ENCODE results near the gene B3GNT2. TPM values are rescaled to one million over a fixed set of nuclear protein-coding genes. Genes with fewer than 3 reads are reported as not detected.

Gene B3GNT2
- total RNA-seq, 1 donor from 2014 or later = 17.4 TPM

DNA sequence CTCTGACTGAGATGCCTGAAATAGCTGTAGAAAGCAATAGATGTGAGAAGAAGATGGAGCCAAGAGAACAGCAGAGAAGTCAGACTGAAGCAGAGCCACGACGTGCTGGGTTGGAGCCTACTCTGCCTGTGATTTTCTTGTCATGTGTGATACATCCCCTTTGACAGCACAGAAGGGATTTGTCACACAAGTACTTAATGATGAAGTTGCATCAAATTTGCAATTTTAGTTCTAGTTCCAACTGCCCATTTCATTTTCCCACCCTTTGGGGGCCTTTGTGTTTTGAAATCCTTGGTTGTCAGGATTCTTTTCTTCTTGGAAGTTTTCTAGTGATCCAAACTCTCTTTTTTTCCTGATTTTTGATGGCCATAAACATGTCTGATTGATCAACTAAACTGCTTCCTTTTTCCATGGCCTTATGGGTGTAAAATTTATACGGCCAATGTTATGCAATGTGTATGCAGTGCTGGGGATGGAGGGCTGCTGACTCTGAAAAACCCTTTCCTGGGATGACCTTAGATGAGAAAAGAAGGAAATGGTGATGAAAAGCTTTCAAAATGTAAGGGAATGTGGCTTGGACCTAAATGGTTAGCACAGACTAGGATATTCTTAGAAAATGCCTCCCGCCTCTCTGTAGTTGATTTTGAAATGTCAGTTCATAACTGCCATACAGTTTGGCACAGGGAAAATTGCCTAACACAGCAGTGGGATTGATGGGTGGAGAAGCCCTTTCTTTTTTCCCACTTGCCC, 9.6 kb upstream of the B3GNT2 start:
- H3K27ac Mint-ChIP-seq = no peak overlapping the region
- H3K36me3 Mint-ChIP-seq (ENCODE audit: insufficient read depth) = no peaks in the 10 kb centered on the region
- peaks cover 3% of the 10 kb centered on the region for H3K27me3 Mint-ChIP-seq
- TF ChIP-seq, protein P1, sequence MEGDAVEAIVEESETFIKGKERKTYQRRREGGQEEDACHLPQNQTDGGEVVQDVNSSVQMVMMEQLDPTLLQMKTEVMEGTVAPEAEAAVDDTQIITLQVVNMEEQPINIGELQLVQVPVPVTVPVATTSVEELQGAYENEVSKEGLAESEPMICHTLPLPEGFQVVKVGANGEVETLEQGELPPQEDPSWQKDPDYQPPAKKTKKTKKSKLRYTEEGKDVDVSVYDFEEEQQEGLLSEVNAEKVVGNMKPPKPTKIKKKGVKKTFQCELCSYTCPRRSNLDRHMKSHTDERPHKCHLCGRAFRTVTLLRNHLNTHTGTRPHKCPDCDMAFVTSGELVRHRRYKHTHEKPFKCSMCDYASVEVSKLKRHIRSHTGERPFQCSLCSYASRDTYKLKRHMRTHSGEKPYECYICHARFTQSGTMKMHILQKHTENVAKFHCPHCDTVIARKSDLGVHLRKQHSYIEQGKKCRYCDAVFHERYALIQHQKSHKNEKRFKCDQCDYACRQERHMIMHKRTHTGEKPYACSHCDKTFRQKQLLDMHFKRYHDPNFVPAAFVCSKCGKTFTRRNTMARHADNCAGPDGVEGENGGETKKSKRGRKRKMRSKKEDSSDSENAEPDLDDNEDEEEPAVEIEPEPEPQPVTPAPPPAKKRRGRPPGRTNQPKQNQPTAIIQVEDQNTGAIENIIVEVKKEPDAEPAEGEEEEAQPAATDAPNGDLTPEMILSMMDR (IDR thresholded peaks at IDR 0.05; ENCODE audit: unreplicated experiment) = no peak
- no peak for DNase-seq (ENCODE audit: low spot score, unreplicated experiment)
- no peak overlapping the region for H3K4me3 Mint-ChIP-seq (ENCODE audit: low read depth)
- H3K9me3 Mint-ChIP-seq (ENCODE audit: low read depth) = no peaks in the 10 kb centered on the region
- peaks cover 3% of the 10 kb centered on the region for H3K4me1 Mint-ChIP-seq (ENCODE audit: low read depth)

DNA sequence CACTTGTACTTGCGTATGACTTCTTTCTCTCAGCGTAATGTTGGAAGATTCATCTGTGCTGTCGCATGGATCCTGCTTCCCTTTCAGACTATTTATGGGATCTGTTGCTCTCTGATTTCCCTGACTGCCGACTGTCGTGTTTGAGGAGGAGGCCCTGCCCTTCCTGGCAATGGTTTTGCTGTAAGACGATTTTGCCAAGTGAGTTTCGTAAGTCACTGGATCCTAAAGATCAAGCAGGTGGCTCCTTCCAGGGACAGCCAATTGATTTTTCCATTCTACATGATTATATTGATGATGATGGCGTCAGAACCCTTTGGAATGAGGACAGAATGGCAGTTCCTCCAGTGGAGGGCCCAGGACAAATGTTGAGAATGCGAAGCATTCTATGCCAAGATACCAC, 8.7 kb upstream of the B3GNT2 start:
- peaks cover 3% of the 10 kb centered on the region for H3K4me1 Mint-ChIP-seq (ENCODE audit: low read depth)
- H3K9me3 Mint-ChIP-seq (ENCODE audit: low read depth) = no peaks in the 10 kb centered on the region
- no peak overlapping the region for H3K27ac Mint-ChIP-seq
- TF ChIP-seq, protein P1 (IDR thresholded peaks at IDR 0.05; ENCODE audit: unreplicated experiment) = no peak
- DNase-seq (ENCODE audit: low spot score, unreplicated experiment) = no peak
- H3K27me3 Mint-ChIP-seq = peaks cover 3% of the 10 kb centered on the region
- H3K36me3 Mint-ChIP-seq (ENCODE audit: insufficient read depth) = no peaks in the 10 kb centered on the region
- no peak overlapping the region for H3K4me3 Mint-ChIP-seq (ENCODE audit: low read depth)

DNA sequence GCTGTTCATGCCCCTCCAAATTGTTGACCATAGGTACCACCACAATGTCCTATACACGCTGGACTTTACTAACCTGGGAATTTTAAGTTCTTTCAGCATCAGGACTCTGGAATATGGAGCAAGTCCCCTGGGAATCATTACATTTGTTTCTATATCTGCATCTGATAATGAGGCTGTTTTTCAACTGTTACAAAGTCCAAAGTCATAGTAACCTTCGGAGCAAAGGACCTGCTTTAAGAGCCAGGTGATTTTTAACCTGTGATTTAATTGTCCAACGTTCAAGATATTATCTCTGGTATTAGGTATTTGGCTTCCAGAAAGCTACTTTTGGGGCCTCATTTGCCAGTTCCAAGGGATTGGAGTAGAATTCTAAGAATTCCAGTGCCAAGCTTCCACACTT, 7.5 kb upstream of the B3GNT2 start:
- Mint-ChIP-seq H3K4me1 (ENCODE audit: low read depth) (peaks cover 3% of the 10 kb centered on the region), H3K27ac (no peak overlapping the region), H3K27me3 (peaks cover 3% of the 10 kb centered on the region), H3K36me3 (ENCODE audit: insufficient read depth) (no peaks in the 10 kb centered on the region), H3K4me3 (ENCODE audit: low read depth) (no peak overlapping the region), H3K9me3 (ENCODE audit: low read depth) (no peaks in the 10 kb centered on the region)
- no peak for DNase-seq (ENCODE audit: low spot score, unreplicated experiment)
- TF ChIP-seq, protein P1 (IDR thresholded peaks at IDR 0.05; ENCODE audit: unreplicated experiment) = no peak

DNA sequence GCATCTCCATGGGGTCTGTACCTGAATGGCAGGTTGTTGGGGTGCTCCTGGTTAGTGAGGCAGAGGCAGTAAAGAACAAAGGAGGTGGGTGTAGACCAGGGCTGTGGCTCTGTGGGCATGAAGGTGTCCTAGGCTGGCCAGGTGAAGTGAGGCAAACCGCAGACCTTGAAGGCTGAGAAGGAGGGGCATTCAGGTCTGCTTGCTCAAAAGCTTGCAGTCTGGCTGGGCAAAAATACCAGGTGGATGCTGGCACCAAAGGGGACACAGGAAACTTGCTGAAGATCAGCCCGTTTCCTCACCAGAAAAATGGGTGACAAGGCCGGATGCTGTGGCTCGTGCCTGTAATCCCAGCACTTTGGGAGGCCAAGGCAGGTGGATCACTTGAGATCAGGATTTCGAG, 6.7 kb upstream of the B3GNT2 start:
- TF ChIP-seq, protein P1 (IDR thresholded peaks at IDR 0.05; ENCODE audit: unreplicated experiment) = no peak
- DNase-seq (ENCODE audit: low spot score, unreplicated experiment) = no peak
- no peaks in the 10 kb centered on the region for H3K36me3 Mint-ChIP-seq (ENCODE audit: insufficient read depth)

DNA sequence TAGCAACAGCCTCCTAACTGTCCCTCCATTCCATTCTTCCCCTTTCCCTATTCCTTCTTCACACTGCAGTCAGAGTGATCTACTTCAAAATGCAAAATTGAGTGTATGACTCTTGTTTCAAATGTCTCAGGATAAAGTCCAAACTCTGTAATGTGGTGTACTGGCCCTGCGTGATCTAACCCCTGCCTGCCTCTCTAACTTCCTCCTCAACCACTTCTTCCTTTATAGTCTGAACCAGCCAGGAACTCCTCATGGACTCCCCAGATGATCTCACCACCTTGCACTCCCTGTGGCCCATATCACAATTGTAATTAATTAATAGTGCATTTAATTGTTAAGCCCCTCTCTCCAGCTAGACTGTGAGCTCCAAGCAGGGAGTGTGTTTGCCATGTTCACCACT, 3.1 kb upstream of the B3GNT2 start:
- Mint-ChIP-seq H3K9me3 (ENCODE audit: low read depth) (no peaks in the 10 kb centered on the region), H3K36me3 (ENCODE audit: insufficient read depth) (no peaks in the 10 kb centered on the region), H3K4me1 (ENCODE audit: low read depth) (peaks cover 6% of the 10 kb centered on the region), H3K4me3 (ENCODE audit: low read depth) (no peak overlapping the region), H3K27me3 (peaks cover 3% of the 10 kb centered on the region), H3K27ac (no peak overlapping the region)
- DNase-seq (ENCODE audit: low spot score, unreplicated experiment) = no peak
- TF ChIP-seq, protein P1 (IDR thresholded peaks at IDR 0.05; ENCODE audit: unreplicated experiment) = no peak

More for the DNA sequence above, 6.7 kb upstream of the B3GNT2 start:
- Mint-ChIP-seq H3K9me3 (ENCODE audit: low read depth) (no peaks in the 10 kb centered on the region), H3K27me3 (peaks cover 3% of the 10 kb centered on the region), H3K4me3 (ENCODE audit: low read depth) (no peak overlapping the region), H3K27ac (no peak overlapping the region), H3K4me1 (ENCODE audit: low read depth) (peaks cover 3% of the 10 kb centered on the region)

Data from progenitor cell of endocrine pancreas (in vitro differentiated cells).